ENCODE results near the gene TBL1Y.

GRCh38 chrY:7102680-7103079 lies 192.2 kb downstream of the TBL1Y start:
- no peak for TF ChIP-seq CTCF (IDR thresholded peaks at IDR 0.05; ENCODE audit: low read depth, low read length)
- no peak for TF ChIP-seq EZH2phosphoT487 (IDR thresholded peaks at IDR 0.05; ENCODE audit: low read depth)

Data from OCI-LY3 (cell line).